TTC549 (cell line): ENCODE results near the gene SLC35F6.
"Not testable (repeated sequence)": the region's sequence is repeated elsewhere in the genome, so short reads cannot be mapped to it uniquely, and the experiment has no call there.

Source experiments
- FAIRE-seq: peaks from 2 replicates; lab custom pipeline; 2012; peaks lifted over from hg19 to GRCh38; lab: Jason Lieb, UNC

SLC35F6 gene

DNA sequence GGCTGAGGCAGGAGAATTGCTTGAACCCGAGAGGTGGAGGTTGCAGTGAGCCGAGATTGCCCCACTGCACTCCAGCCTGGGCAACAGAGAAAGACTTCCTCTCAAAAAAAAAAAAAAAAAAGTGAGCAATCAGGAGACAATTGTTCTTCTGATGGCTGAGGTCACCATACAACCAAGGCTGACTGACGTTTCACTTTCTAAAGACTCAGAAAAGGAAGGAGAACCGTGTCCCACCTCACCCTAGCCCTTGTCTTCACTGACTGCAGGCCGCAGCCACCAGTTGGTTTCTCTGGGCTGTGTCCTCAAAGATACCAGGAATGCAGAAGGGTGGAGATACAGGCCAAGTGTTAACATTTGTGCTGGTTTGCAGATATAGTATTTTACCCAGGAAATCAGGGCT lies 7.7 kb upstream of the SLC35F6 start:
- FAIRE-seq = no peak

- FAIRE-seq = no peak
Observed at GRCh38 chr2:26757873-26758789, 6.0 kb upstream of the SLC35F6 start.

DNA sequence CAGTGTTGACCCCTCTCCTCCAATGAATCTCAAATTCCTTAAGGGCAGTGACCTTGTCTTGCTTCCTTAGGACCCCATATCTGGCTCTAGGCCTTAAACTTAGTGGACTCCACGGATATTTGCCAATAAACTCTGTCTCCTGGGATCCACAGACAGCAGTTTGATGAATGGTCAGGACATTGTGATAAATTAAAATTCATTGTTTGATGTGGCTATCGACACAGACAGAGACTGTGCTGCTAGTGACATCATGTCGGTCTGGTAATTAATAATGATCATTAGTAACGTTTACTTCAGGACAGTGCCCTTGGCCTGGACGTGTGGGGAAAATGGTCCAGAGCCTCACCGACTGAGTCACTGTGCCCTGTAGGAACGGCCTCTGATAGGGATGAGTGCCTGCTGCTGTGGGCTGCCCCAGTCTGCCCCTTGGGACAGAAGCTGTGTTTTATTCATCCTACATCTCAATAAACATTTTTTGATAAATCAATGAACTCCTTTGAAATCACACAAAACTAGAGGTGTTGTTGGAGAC lies 5.2 kb upstream of the SLC35F6 start:
- no peak for FAIRE-seq

DNA sequence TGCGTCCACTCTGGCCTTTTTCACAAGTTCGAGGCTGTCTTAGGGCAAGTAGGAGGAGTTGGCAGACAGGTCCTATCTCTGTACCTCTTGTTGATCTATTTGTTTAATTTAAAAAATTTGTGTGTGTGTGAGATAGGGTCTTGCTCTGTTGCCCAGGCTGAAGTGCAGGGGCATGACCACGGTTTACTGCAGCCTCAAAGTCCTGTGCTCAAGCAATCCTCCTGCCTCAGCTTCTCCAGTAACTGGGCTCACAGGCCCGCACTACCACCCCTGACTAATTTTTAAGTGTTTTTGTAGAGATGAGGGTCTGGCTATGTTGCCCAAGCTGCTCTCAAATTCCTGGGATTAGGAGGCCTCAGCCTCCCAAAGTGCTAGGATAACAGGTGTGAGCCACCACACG lies 4.2 kb upstream of the SLC35F6 start:
- FAIRE-seq = no peak

DNA sequence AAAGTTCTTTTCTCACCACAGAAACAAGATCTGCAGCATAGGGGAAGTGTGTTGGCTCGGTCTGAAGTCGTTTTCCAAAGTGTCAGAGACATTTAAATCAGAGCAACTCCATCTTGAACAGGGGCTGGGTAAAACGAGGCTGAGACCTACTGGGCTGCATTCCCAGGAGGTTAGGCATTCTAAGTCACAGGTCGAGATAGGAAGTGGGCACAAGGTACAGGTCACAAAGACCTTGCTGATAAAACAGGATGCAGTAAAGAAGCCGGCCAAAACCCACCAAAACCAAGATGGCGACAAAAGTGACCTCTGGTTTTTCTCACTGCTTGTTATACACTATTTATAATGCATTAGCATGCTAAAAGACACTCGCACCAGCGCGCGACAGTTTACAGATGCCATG lies 3.1 kb upstream of the SLC35F6 start:
- FAIRE-seq = not testable (repeated sequence)

DNA sequence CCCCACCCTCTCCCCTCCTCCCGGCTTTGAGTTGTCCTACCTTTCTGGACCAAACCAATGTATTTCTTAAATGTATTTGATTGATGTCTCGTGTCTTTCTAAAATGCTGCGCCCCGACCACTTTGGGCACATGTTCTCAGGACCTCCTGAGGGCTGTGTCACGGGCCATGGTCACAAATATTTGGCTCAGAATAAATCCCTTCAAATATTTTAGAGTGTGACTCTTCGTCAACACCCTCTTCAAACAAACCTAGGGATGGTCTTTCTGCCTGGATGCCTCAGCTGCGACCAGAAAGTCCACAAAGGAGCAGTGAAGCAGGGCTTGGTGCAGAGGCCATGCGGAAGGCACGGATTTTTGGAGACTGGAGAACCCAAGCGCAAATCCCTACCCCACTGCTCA lies 1.1 kb upstream of the SLC35F6 start:
- no peak for FAIRE-seq

DNA sequence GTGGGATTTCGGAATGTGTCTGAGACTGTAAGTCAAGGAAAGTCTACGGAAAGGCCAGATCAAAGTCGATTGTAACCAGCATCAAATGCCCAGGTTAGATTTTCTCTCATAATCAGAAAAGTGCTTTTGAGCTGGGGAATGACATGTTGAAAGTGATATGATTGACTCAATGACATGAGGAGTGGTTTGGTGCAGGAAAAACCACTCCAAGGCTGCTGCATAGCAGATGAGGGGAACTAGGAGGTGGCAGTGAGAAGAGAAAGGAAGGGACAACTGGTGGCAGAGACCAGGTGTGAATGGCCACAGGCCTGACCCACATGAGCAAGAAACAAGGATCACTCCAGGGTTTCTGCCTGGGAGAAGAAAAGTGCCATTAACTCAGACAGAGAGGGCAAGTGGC lies 822 bp downstream of the SLC35F6 start:
- no peak for FAIRE-seq

GRCh38 chr2:26765475-26766200 lies 1.6 kb downstream of the SLC35F6 start:
- FAIRE-seq = no peak

GRCh38 chr2:26767129-26767528 lies 3.0 kb downstream of the SLC35F6 start:
- no peak for FAIRE-seq

GRCh38 chr2:26767894-26768487 lies 3.9 kb downstream of the SLC35F6 start:
- FAIRE-seq = no peak

GRCh38 chr2:26768759-26769088 lies 4.6 kb downstream of the SLC35F6 start:
- no peak for FAIRE-seq

DNA sequence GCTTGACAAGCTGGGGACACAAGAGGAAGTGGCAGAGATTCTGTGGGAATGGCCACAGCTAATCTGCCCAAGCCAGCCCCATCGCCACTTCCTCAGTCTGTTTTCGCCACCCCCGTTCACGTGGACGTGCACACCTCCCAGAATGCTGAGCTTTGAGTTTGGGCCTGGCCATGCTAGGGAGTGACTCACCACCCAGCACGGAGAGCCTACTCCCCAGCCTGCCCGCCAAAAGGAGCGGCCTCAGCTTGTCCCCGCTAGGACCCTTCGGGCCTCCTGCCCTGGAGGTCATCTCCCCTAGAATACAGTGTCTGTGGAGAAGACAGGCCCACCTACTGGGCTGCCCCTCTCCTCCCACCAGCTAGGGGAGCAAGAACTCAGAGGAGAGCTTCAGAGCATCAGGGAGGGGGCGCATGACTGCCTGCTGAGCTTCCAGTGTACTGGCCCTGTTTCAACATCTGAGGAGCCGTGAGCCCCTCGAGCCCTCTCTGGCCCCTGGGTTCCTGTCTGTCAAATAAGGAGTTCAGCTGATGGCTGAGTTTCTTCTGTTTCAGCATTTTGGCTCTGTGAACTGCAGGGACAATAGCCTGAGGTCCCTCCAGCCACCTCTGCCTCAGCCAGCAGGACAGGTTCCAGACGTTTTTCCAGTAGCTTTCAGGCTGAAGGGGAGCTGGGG lies 5.1 kb downstream of the SLC35F6 start:
- no peak for FAIRE-seq

DNA sequence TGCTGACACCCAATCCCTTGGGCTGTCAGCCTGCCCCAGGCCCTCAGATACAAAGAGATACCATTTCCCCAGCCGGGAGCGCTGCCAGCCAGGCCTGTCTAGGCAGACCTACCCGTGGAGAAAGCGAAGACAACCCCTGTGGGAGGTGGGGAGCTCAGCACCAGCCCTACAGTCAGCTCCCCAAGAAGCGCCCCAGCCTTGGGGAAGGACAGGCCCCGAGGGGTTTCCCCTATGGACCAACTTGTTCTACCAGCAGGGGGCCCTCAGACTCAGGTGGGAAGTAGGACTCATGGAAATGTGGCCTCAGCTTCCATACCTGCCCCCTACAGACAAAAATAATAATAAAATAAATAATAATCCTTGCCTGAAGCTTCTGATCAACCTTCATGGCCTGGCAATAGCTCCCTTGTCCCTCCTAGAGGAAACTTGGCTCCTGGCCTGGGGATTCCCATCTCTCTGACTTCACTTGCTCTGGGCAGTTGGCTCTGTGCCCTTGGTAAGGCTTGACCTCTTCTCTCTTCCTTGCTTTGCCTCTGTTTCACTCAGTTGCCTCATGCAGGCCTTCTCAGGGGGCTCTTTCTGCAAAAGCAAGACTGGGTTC lies 7.0 kb downstream of the SLC35F6 start:
- no peak for FAIRE-seq

DNA sequence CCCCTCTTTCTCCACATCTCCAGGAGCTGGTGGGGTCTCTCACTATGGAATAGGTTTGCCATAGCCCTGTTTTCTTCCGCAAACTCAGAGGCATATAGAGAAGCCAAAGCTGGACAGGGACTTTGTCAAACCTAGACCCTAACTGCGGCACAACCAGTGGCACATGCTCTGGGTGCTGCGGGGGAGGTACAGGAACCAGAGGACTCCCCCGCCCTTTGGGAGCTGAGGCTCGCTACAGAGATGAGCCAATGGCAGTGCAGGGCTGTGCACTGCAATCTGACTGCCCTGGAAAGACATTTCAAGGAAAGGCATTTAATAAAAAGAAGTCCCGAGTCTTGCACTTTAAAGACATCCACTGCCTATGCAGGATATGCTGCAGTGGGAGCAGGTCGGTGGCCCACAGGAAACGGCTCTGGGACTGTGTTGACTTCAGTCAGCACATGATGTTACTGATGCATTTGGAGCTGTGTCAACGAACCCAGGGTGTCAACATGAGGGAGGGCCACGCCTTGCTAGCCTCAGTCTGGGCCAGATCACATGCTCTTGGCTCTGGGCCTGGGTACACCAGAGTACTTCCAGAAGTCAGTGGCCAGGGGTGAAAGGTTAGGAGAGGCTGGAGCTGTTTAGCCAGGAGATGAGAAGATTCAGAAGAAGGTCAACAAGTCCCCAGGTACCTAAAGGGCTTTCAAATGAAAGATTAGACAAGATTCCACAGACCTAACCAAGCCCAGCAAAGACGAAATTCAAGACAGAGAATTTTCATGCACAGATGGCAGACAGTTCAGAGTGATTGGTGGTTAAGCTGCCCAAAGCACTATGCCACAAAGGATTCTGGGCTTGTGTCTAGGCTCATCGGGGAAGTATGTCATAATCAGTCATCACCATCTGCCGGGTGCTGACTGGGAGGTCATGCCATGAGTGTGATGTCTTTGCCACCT lies 8.2 kb downstream of the SLC35F6 start:
- no peak for FAIRE-seq

GRCh38 chr2:26776195-26776800 lies 12.2 kb downstream of the SLC35F6 start:
- FAIRE-seq = no peak

GRCh38 chr2:26778098-26778497 lies 14.0 kb downstream of the SLC35F6 start:
- FAIRE-seq = no peak

DNA sequence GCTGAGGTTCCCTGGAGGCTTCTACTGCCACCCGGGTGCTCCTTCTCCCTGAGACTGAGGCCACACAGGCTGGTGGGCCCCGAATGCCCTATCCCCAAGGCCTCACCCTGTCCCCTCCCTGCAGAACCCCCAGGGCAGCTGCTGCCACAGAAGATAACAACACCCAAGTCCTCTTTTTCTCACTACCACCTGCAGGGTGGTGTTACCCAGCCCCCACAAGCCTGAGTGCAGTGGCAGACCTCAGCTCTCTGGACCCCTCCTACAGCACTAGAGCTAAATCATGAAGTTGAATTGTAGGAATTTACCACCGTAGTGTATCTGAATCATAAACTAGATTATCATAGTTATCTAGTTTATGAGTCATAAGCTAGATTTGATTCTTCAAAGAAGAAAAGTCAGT lies 14.4 kb downstream of the SLC35F6 start:
- no peak for FAIRE-seq

DNA sequence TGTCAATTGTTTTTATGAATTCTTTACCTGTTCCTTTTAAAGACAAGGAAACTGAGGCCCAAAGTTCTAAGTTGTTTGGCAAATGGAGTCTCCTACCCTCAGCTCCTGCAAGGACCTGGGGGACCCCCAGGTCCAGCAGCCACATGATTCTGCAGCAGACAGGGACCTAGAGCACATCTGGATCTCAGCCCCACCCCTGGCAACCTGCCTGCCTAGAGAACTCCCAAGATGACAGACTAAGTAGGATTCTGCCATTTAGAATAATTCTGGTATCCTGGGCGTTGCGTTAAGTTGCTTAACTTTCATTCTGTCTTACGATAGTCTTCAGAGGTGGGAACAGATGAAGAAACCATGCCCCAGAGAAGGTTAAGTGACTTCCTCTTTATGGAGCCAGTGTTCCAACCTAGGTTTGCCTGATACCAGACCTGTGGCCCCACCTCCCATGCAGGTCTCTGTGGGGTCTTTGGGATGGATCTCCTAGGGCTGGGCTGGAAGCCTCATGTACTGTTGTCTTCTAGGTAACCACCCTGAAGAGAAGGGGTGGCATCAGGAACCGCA lies 16.2 kb downstream of the SLC35F6 start:
- FAIRE-seq = no peak

DNA sequence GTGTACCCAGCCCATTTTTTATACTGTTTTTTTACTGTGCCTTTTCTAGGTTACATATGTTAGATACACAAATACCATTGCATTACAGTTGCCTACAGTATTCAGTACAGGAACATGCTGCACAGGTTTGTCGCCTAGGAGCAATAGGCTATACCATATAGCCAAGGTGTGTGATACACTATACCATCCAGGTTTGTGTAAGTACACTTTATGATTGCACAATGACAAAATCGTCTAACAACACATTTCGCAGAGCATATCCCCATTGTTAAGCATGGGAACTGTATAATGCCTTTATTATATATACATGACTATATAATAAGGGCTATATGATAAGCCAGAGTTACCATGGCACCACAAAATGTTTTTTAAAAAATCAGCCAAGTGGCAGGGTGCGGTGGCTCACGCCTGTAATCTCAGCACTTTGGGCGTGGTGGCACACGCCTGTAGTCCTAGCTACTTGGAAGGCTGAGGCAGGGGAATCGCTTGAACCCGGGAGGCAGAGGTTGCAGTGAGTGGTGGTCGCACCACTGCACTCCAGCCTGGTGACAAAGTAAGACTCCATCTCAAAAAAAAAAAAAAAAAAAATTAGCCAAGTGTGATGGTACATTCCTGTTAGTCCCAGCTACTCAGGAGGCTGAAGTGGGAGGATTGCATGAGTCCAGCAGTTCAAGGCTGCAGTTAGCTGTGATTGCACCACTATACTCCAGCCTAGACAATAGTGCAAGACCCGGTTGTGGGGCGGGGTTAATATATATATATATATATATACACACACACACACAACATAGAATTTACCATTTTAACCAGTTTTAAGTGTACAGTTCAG lies 19.0 kb downstream of the SLC35F6 start:
- no peak for FAIRE-seq
